ENCODE measurements around the gene GPRIN3.

Gene GPRIN3

DNA sequence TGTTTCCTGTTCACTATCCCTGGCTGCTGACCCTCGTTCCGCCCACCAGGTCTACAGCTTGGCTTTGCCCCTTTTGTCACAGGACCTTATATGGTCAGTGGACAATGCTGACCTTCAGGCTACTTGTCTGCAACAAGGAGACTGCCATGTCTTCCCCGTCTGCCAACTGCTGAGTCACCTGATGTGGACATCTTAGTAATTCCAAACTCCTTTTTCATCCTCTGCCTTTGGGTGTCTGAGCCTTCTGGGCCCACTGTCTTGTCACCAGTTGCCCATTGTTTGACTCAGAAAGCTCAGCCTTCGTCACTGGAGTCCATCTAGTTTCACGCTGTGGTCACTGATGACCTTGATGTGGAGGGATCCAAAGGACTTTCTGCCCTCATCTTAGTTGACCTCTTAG, 30.2 kb downstream of the GPRIN3 start:
- TF ChIP-seq JUND (IDR thresholded peaks at IDR 0.05; ENCODE audit: low read depth), result no peak
- in situ Hi-C loops (cut with HindIII; ENCODE audit: low pct_unique_long_range_greater_than_20kb, low sequenced_read_pairs), result no loop called here
- DNase-seq (ENCODE audit: low read depth in 1 of 2, low spot score in 1 of 2), result no peak

DNA sequence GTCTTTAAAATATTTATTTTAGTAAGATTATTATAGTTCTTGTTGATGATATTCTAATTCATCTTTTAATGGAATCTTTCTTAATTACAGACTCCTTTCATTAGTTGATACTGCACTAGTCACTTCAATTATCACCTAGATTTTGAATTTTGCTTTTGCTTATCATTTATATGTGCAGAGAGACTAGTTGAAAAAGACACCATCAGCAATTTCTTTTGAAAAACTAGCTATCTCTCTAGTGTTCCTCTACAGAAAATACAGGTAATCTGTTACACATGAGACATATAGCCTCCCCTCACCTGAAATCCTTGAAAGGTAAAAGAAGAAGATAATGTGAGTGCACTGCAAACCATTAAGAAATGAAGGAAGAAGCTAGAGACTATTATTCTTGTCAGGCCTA, 31.3 kb downstream of the GPRIN3 start:
- in situ Hi-C loops (cut with HindIII; ENCODE audit: low pct_unique_long_range_greater_than_20kb, low sequenced_read_pairs), result no loop called here
- TF ChIP-seq JUND (IDR thresholded peaks at IDR 0.05; ENCODE audit: low read depth), result no peak
- no peak for DNase-seq (ENCODE audit: low read depth in 1 of 2, low spot score in 1 of 2)

DNA sequence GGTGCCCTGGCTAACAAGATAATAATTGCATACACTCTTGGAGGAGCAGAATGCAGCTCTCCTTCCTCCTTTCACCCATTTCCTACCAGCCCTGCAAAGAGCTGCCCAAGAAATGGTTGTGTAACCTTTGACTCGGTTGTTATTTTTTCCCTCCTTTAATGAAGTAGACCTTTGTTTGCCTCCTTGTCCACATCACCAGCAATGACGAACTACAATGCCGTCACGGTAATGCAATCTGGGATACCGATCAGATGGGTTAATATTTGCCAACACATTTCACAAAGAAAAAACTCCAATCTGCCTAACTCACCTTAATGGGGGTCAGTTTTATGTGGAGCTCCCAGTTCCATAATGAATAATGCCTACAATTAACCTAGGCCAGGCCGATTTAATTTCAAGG, 32.0 kb downstream of the GPRIN3 start:
- in situ Hi-C loops (cut with HindIII; ENCODE audit: low pct_unique_long_range_greater_than_20kb, low sequenced_read_pairs), result no loop called here
- DNase-seq (ENCODE audit: low read depth in 1 of 2, low spot score in 1 of 2), result peak in 1 of 2 experiments; percentile 38
- no peak for TF ChIP-seq JUND (IDR thresholded peaks at IDR 0.05; ENCODE audit: low read depth)

DNA sequence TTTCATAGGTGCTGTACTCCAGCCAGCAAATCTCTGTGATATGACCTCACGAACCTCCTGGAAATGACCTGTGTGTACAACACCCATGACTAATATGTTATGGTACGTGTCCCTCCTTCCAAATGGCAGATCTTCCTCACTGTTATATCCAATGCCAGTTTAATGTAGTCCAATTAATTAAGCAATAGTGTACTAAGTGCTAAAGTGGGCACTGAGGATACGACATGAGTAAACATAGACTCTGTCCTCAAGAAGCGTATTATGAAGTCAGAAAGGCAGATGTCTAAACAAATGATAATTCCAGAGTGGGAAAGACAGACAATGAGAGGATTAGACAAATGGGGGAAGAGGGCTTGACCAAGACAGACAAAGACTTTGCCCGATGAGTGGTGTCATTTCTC, 33.9 kb downstream of the GPRIN3 start:
- in situ Hi-C loops (cut with HindIII; ENCODE audit: low pct_unique_long_range_greater_than_20kb, low sequenced_read_pairs), result no loop called here
- no peak for DNase-seq (ENCODE audit: low read depth in 1 of 2, low spot score in 1 of 2)
- TF ChIP-seq JUND (IDR thresholded peaks at IDR 0.05; ENCODE audit: low read depth), result no peak

DNA sequence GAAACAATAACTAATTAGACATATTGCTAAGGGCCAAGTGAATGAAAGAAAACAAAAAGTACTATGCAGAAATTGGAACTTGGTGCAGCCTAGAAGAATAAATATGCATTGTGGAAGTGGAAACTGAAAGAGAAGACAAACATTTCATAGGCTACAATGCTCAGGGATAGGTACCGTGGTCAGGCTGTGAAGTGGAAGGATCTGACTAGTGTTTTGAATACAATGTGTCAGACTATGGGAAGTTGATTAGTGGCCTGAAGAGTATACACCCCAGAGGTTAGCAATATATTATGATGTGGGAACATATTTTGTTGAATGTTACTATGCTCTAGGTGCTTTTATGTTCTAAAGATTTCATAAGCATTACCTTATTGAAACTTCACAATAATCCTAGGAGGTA, 36.8 kb downstream of the GPRIN3 start:
- no peak for TF ChIP-seq JUND (IDR thresholded peaks at IDR 0.05; ENCODE audit: low read depth)
- DNase-seq (ENCODE audit: low read depth in 1 of 2, low spot score in 1 of 2), result no peak
- in situ Hi-C loops (cut with HindIII; ENCODE audit: low pct_unique_long_range_greater_than_20kb, low sequenced_read_pairs), result no loop called here

DNA sequence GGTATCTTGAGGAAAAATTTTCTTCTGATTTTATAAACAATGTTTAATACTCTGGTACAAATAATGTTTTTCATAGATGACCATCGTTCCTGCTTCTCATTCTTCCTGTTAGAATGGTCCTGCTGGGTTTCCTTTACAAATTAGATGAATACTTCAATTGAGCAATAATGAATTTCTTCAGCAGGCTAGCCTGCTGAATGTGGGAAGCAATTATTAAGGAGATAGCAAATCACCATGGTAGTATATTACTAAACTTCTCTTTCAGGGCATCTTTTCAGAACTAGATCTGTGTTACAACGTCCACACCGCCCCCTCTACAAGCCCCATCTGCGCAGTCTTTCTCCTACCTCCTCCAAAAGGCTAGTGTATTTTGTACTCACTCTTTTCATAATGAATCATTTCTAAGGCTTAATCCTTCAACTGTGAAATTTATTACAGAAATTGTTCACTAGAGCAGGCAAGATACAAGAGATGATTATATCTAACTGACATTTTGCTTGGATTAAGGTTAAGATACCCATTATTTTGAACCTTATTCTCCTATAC, 38.4 kb downstream of the GPRIN3 start:
- TF ChIP-seq JUND (IDR thresholded peaks at IDR 0.05; ENCODE audit: low read depth), result no peak
- DNase-seq (ENCODE audit: low read depth in 1 of 2, low spot score in 1 of 2), result no peak
- in situ Hi-C loops (cut with HindIII; ENCODE audit: low pct_unique_long_range_greater_than_20kb, low sequenced_read_pairs), result no loop called here

DNA sequence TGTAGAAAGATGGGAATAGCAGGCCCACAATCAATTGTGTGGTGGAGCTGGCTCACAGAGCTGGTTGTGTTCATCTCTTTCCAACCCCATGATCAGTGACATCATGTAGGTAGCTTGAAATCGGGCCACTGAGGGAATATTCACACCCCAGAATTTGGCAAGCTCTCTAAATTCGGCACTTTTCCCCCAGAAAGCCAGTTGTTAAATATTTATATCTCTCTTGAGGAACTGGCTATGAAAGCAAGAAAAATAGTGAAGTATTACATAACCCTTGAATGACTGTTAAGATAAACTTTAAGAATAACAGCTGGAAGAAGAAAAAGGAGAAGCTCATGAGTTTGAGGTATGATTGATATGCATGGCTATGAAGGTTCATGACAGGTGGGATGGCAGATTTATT, 38.9 kb downstream of the GPRIN3 start:
- no peak for TF ChIP-seq JUND (IDR thresholded peaks at IDR 0.05; ENCODE audit: low read depth)
- in situ Hi-C loops (cut with HindIII; ENCODE audit: low pct_unique_long_range_greater_than_20kb, low sequenced_read_pairs), result no loop called here

DNA sequence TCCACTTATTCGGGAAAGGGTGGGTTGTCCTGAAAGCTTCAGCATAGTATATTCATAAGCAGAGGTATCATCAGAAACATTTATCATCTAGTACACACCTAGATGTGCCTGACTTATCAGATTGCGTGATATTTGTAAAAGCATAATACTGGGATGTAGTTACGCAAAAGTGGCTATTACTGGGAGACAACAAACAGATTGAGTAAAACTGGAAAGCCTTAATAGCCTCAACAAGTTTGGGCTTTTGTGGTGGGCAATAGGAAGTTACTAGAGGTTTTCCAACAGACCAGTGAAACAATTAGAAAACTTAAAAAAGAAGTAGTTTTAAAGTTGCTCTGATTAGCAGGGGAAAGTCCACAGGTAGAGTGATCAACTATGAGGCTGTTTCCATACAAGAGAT, 39.8 kb downstream of the GPRIN3 start:
- in situ Hi-C loops (cut with HindIII; ENCODE audit: low pct_unique_long_range_greater_than_20kb, low sequenced_read_pairs), result no loop called here
- no peak for DNase-seq (ENCODE audit: low read depth in 1 of 2, low spot score in 1 of 2)
- no peak for TF ChIP-seq JUND (IDR thresholded peaks at IDR 0.05; ENCODE audit: low read depth)

More for the DNA sequence above, 38.9 kb downstream of the GPRIN3 start:
- no peak for DNase-seq (ENCODE audit: low read depth in 1 of 2, low spot score in 1 of 2)

DNA sequence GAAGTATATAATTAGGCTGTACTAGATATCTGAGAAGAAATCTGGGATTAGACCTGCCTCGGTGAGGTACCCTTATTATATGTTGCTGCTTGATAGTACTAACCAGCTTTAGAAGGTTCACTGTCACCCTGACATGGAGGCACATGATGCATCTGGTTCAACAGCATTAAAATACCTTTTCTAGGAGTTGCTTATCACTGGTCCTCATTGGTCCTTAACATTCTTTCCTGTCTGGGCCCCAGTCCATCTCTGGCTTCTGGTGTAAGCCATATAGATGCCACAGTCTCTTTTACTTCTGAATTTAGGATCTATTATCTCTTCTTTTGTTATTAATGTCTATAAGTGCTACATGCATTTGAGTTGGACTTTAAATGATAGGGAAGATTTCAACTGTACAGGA, 40.2 kb downstream of the GPRIN3 start:
- no peak for DNase-seq (ENCODE audit: low read depth in 1 of 2, low spot score in 1 of 2)
- TF ChIP-seq JUND (IDR thresholded peaks at IDR 0.05; ENCODE audit: low read depth), result no peak
- in situ Hi-C loops (cut with HindIII; ENCODE audit: low pct_unique_long_range_greater_than_20kb, low sequenced_read_pairs), result no loop called here

DNA sequence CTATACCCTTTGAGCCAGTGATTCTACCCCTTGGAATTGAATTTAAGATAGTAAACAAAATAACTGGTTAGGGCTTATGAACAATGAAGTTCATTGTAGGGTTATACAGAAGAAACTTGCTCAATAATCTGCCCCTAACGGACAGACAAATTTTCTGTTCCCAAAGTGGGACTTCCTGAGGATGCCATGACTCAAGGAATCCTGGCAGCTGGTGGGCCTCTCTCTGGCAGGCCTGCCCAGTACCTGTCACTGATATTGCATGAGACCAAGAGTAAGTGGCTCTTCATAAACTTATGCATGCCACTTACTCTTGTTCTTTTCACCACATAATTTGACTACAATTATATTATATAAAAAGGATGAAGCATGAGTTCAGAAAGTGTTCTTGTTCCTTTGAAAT, 41.5 kb downstream of the GPRIN3 start:
- no peak for TF ChIP-seq JUND (IDR thresholded peaks at IDR 0.05; ENCODE audit: low read depth)
- DNase-seq (ENCODE audit: low read depth in 1 of 2, low spot score in 1 of 2), result no peak
- in situ Hi-C loops (cut with HindIII; ENCODE audit: low pct_unique_long_range_greater_than_20kb, low sequenced_read_pairs), result no loop called here

DNA sequence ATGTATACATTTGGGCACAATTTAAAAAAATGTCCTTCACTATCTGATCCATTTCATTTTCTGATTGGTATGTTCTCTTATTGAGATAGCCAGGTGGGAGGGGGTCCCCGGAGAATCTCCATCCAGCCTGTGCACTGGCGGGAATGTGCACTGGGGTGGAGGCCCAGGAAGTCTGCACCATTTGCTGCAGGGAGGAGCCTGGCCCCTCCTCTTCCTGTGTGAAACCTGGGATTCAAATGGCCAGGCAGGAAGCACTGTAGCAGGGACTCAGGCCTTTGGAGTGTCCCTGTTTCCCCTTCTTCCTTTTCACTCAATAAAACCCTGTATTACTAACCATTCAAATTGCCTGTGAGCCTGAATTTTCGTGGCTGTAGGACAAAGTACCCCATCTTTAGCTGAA, 44.3 kb downstream of the GPRIN3 start:
- DNase-seq (ENCODE audit: low read depth in 1 of 2, low spot score in 1 of 2), result no peak
- no peak for TF ChIP-seq JUND (IDR thresholded peaks at IDR 0.05; ENCODE audit: low read depth)
- in situ Hi-C loops (cut with HindIII; ENCODE audit: low pct_unique_long_range_greater_than_20kb, low sequenced_read_pairs), result no loop called here

DNA sequence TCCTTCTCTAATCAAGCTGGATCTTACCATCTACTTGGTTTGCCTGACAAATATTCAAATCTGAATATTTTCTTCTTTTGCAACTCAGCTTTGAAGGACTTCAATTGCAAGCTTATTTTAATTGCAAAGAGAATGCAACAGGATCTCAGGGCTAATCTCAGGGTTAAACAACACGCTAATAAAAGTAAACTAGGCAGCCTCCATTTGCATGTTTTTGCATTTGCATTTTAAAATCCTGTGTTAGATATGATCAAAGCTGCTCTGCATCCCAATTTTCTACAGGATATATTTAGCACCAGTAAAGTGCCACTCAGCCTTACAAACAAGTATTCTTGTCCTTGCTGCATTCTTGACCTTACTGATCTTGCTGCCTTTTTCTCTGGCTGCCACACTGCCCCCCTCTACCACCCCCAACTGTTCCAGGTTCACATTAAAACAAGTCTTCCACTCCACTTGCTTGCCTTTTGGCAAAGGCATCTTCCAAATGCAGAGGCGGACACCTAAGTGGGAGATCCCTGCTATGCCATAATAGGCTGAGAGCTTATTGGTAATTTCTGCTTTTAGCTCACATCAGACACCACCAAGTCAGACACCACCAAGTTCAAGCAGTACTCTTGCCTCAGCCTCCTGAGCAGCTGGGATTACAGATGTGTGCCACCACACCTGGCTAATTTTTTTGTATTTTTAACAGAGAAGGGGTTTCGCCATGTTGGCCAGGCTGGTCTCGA, 48.1 kb downstream of the GPRIN3 start:
- TF ChIP-seq JUND (IDR thresholded peaks at IDR 0.05; ENCODE audit: low read depth), result no peak
- in situ Hi-C loops (cut with HindIII; ENCODE audit: low pct_unique_long_range_greater_than_20kb, low sequenced_read_pairs), result no loop called here
- DNase-seq (ENCODE audit: low read depth in 1 of 2, low spot score in 1 of 2), result no peak

DNA sequence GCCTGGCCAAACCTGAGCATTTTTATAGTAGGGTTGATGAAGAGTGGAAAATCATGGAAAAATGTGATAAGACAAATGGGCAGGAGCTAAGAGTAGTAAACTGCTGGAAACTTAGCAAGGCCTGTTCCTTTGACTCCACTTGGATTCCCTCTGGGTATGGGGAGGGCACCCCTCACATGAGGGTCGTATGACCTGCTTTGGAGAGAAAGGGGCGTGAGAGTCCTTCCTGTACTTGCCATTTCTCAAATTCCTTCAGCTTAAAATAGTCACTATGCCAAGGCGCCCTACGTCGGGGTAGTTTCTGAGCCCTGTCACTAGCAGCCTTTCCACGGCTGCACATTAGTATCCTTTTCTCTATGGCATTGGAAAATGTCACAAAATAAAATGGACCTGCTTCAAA, 49.1 kb downstream of the GPRIN3 start:
- no peak for DNase-seq (ENCODE audit: low read depth in 1 of 2, low spot score in 1 of 2)
- in situ Hi-C loops (cut with HindIII; ENCODE audit: low pct_unique_long_range_greater_than_20kb, low sequenced_read_pairs), result no loop called here
- no peak for TF ChIP-seq JUND (IDR thresholded peaks at IDR 0.05; ENCODE audit: low read depth)

DNA sequence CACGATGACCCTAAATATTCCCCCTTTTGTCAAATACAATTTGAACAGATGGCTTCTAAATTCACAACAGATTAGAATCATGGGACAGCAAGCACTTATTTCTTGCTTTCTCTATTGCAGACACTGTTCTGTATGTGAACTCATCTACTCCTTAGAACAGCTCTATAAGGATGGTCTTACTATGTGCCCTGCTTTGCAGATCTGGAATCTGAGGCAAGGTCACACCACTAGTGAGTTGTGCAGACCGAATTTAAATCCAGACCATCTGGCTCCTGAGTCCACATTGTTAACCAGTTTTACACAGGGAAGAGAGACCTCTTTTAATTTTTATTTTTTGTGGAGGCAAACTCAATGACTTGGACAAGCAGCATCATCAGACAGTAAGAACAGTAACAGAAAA, 50.2 kb downstream of the GPRIN3 start:
- in situ Hi-C loops (cut with HindIII; ENCODE audit: low pct_unique_long_range_greater_than_20kb, low sequenced_read_pairs), result no loop called here
- no peak for TF ChIP-seq JUND (IDR thresholded peaks at IDR 0.05; ENCODE audit: low read depth)
- DNase-seq (ENCODE audit: low read depth in 1 of 2, low spot score in 1 of 2), result no peak

Data from T47D (cell line).